GM18520 (cell line): Measurements from ENCODE around the gene ZBTB2.
"Not testable (repeated sequence)": the region's sequence is repeated elsewhere in the genome, so short reads cannot be mapped to it uniquely, and the experiment has no call there.

ENCODE experiments used
- ATAC-seq: cut with Tn5 transposase; IDR thresholded peaks from one replicate; pipeline ENCODE4 v1.9.1; 2021; ENCODE audit not compliant: unreplicated experiment

ZBTB2 gene

GRCh38 chr6:151338651-151339200 lies 52.6 kb downstream of the ZBTB2 start:
- no peak for ATAC-seq

- no peak for ATAC-seq
Measured at GRCh38 chr6:151335930-151336329, 55.4 kb downstream of the ZBTB2 start.

- ATAC-seq = no peak
Measured at GRCh38 chr6:151330130-151330696, 61.1 kb downstream of the ZBTB2 start.

- ATAC-seq = no peak
Measured at GRCh38 chr6:151327101-151327500, 64.3 kb downstream of the ZBTB2 start.

GRCh38 chr6:151326116-151326825 lies 65.1 kb downstream of the ZBTB2 start:
- ATAC-seq = no peak

GRCh38 chr6:151325075-151326050 lies 66.0 kb downstream of the ZBTB2 start:
- no peak for ATAC-seq

GRCh38 chr6:151324488-151324825 lies 66.9 kb downstream of the ZBTB2 start:
- no peak for ATAC-seq

GRCh38 chr6:151323791-151324487 lies 67.4 kb downstream of the ZBTB2 start:
- ATAC-seq = no peak

GRCh38 chr6:151322570-151322969 lies 68.8 kb downstream of the ZBTB2 start:
- ATAC-seq = no peak

- ATAC-seq = no peak
Measured at GRCh38 chr6:151321438-151321837, 69.9 kb downstream of the ZBTB2 start.

GRCh38 chr6:151320140-151320539 lies 71.2 kb downstream of the ZBTB2 start:
- ATAC-seq = no peak

GRCh38 chr6:151317995-151318365 lies 73.4 kb downstream of the ZBTB2 start:
- ATAC-seq = no peak

GRCh38 chr6:151317103-151317994 lies 74.0 kb downstream of the ZBTB2 start:
- no peak for ATAC-seq

GRCh38 chr6:151315661-151316060 lies 75.7 kb downstream of the ZBTB2 start:
- not testable (repeated sequence) for ATAC-seq
